Tibial nerve (tissue), 4 donors: Measurements from ENCODE around the gene LSAMP.

ENCODE experiments used
- CTCF ChIP-seq, 5 experiments: fragments of 200-600 bp in 3 of 5; fragments of 450-650 bp in 2 of 5; sonication (generic) in 3 of 5; IDR thresholded peaks; one replicate each; pipeline ENCODE4 v1.5.1; 2016 to 2019; ENCODE audit warnings: antibody characterized with exemption in 5 of 5, mild to moderate bottlenecking in 3 of 5, moderate library complexity in 2 of 5
- EP300 ChIP-seq, 2 donors: sonication (generic); formaldehyde crosslinking; IDR thresholded peaks; one replicate each; pipeline ENCODE4 v1.6.1; 2017; ENCODE audit warnings: antibody characterized with exemption in 2 of 2, mild to moderate bottlenecking in 1 of 2
- POLR2A ChIP-seq, 2 donors: fragments of 450-650 bp; IDR thresholded peaks; one replicate each; pipeline ENCODE4 v1.6.1; 2017; ENCODE audit warnings: antibody characterized with exemption in 2 of 2, mild to moderate bottlenecking in 2 of 2, moderate library complexity in 2 of 2

GRCh38 chr3:116348216-116348615 lies 97.1 kb downstream of the LSAMP start:
- no peak for TF ChIP-seq CTCF (IDR thresholded peaks at IDR 0.05)
- no peak for TF ChIP-seq POLR2A (IDR thresholded peaks at IDR 0.05)
- TF ChIP-seq EP300 (IDR thresholded peaks at IDR 0.05) = no peak
